ENCODE measurements around the gene B4GAT1. TPM values are rescaled to one million over a fixed set of nuclear protein-coding genes. Genes with fewer than 3 reads are reported as not detected.

B4GAT1 gene
- total and polyA plus RNA-seq, 2 of the 13 experiments (the other 11 are each of a cell fraction or from before 2014, with no cell fraction given), result 40.4 to 109 TPM

DNA sequence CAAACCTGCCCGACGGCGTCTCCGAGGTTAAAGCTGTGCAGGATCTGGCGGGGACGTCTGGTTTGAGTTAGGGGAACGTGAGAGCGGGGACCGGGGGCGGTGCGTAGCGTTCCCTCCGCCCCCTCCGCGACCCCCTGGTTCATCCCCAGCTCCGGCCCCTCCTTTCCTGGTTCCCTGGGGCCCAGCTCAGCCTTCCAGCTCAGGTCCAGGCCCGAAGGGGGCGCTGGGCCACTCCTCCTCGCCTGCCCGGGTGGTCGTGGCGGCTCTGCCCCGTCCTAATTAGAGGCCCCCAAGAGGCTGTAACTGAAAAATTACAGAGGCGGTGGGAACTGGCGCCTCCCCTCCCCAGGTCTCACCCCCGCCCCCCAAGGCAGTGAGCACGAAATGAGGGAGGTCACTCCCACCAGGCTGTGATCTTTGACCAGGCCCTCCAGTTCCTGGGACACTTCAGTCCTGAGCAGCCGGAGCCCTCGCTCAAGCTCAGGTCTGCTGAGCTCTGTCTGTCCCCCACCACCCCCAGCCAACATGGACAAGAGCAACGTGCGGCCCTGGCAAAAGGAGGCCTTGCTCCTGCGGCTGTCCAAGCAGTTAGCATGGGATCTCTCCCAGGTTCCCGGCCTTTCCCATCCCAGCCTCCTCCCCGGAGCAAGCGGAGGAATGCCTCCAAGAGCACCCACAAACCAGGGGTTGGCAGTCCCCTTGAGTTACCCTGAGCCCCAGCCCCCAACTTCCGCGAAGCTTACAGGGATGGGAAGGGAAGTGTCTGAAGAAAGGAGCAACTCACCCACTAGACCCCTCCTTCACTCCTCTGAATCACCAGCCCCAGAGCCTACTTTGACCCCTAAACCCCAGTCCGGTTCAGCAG lies 33.9 kb downstream of the B4GAT1 start (continued):
- TF ChIP-seq ZNF782 (CRISPR knock-in tag; IDR thresholded peaks at IDR 0.05; ENCODE audit: borderline replicate concordance) (no peak; the same call in 1 of the 2 replicates), MLLT10 (CRISPR knock-in tag; IDR thresholded peaks at IDR 0.05) (no peak), TFE3 (CRISPR knock-in tag; IDR thresholded peaks at IDR 0.05) (no peak), ZSCAN12 (CRISPR knock-in tag; IDR thresholded peaks at IDR 0.05) (no peak), ZBTB3 (CRISPR knock-in tag; IDR thresholded peaks at IDR 0.05; ENCODE audit: borderline replicate concordance, low read depth) (no peak), KAT8 (CRISPR knock-in tag; IDR thresholded peaks at IDR 0.05) (no peak), HNF1A (IDR thresholded peaks at IDR 0.05; ENCODE audit: low read depth) (no peak), HNF1A (CRISPR knock-in tag; IDR thresholded peaks at IDR 0.05; ENCODE audit: borderline replicate concordance) (no peak), ZFY (CRISPR knock-in tag; IDR thresholded peaks at IDR 0.05) (peak; percentile 79), BHLHE40 (IDR thresholded peaks at IDR 0.05; ENCODE audit: low read length) (no peak), HINFP (CRISPR knock-in tag; IDR thresholded peaks at IDR 0.05; ENCODE audit: low read depth) (0 out of 2 replicates have a peak, but pooled peaks have one; percentile 25), ZNF749 (CRISPR knock-in tag; IDR thresholded peaks at IDR 0.05; ENCODE audit: borderline replicate concordance) (0 out of 2 replicates have a peak, but pooled peaks have one; percentile 68), DNMT1 (CRISPR knock-in tag; IDR thresholded peaks at IDR 0.05) (0 out of 2 replicates have a peak, but pooled peaks have one; percentile 8)
- TF ChIP-seq, protein P1, sequence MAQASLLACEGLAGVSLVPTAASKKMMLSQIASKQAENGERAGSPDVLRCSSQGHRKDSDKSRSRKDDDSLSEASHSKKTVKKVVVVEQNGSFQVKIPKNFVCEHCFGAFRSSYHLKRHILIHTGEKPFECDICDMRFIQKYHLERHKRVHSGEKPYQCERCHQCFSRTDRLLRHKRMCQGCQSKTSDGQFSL (CRISPR knock-in tag; IDR thresholded peaks at IDR 0.05), result no peak
- TF ChIP-seq, protein P2, sequence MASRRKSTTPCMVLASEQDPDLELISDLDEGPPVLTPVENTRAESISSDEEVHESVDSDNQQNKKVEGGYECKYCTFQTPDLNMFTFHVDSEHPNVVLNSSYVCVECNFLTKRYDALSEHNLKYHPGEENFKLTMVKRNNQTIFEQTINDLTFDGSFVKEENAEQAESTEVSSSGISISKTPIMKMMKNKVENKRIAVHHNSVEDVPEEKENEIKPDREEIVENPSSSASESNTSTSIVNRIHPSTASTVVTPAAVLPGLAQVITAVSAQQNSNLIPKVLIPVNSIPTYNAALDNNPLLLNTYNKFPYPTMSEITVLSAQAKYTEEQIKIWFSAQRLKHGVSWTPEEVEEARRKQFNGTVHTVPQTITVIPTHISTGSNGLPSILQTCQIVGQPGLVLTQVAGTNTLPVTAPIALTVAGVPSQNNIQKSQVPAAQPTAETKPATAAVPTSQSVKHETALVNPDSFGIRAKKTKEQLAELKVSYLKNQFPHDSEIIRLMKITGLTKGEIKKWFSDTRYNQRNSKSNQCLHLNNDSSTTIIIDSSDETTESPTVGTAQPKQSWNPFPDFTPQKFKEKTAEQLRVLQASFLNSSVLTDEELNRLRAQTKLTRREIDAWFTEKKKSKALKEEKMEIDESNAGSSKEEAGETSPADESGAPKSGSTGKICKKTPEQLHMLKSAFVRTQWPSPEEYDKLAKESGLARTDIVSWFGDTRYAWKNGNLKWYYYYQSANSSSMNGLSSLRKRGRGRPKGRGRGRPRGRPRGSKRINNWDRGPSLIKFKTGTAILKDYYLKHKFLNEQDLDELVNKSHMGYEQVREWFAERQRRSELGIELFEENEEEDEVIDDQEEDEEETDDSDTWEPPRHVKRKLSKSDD (CRISPR knock-in tag; IDR thresholded peaks at IDR 0.05; ENCODE audit: low read depth), result peak; percentile 64; the same call in 1 of the 2 replicates
